ENCODE data around the gene NEU4. TPM values are rescaled to one million over a fixed set of nuclear protein-coding genes. Genes with fewer than 3 reads are reported as not detected.
A peak's percentile ranks its signal among the peaks of the same experiment; 100 is the strongest.
"Not testable (repeated sequence)": the region's sequence is repeated elsewhere in the genome, so short reads cannot be mapped to it uniquely, and the experiment has no call there.

Gene NEU4
- polyA plus RNA-seq, 12 donors: 2.3 to 27.3 (median 4.5) TPM; not detected in 1

DNA sequence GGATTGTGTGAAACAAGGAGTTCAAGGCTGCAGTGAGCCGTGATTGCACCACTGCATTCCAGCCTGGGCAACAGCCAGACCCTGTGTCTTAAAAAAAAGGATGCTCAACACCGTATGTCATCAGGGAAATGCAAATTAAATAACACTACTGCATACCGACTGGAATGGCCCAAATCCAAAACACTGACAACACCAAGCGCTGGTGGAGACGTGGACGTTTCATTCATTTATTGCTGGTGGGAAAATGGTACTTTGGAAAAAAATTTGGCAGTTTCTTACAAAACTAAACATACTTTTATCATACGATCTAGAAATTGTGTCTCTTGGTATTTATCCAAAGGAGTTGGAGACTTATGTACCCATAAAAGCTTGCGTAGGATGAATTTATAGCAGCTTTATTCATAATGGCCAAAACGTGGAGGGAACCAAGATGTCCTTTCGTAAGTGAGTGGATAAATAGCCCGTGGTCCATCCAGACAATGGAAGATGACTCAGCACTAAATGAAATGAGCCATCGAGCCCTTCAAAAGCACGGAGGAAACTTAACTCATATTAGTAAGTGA, 24.2 kb downstream of the NEU4 start:
- DNase-seq: no peak

DNA sequence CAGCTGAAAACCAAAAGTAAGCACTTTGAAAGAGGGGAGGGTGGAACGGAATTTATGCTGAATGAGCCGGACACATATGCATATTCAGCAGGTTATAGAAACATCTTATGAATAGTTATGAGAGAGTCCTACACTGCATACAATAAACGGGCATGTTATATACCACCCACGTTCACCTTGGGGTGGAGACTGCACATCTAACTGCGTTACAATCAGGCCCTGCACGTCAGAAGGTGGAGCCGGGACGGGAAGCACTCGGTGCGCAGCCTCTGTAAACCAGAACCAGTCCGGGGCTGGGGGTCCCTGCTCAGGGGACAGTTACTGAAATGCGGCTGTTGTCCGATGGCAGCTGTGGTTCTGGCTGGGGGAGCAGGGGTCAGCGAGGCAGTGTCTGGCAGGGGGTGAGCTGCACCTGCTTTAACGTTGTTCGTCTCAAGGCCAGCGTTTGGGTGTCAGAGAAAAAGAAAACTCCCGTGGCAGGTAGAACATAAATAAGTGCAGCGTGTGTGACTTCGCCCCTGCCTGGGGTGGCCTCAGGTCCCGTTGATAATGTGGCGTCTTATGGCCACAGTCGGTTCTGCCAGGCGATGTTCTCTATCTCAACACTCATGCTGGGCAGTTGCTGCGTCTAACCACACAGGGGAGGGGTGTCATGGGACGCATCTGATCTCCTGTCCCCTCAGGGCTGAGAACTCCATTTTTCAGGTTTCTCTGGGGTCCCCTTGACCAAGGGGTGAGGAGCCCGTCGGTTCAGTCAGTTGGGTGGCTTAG, 24.9 kb downstream of the NEU4 start:
- not testable (repeated sequence) for DNase-seq

DNA sequence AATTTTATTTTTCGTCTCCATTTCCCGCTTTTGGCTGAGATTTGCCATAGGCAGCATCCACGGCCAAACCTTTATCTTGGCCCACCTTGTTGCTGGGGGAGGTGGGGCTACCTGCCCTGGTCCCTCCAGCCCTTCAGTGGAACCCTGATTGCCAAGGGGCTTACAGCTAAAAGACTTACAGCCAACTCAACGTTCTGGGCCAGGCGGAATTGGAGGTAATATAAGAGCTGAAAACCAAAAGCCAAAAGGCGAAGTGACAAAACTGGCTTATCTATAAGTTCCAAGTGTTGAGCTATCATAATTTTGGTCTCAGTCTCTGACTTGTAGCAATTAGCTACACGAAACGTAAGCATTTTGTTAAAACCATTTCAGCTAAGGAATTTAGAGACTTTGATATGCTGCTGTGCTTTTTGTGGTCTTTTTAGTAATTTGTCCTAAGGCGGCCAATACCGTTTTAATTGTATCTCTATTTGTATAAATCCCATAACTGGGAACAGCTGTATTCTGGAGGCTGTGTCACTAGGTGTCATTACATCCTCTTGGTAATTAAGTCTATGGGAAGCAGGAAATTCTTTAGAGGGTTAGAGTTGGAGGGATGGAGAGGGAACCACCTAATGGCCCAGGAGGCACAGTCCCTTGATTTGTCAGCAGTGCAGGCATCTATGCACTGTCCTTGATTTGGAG, 25.7 kb downstream of the NEU4 start:
- DNase-seq: no peak

DNA sequence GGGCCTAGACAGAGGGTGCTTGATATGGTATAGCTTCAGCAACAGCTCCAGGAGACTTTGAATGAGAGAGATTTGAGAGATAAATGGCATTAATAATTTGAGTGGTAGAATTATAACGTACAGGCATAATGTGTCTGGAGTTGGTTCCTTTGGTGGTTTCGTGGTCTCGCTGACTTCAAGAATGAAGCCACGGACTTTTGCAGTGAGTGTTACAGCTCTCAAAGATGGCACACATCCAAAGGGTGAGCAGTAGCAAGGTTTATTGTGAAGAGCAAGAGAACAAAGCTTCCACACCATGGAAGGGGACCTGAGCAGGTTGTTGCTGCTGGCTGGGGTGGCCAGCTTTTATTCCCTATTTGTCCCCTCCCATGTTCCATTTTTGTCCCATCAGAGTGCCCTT, 26.6 kb downstream of the NEU4 start:
- DNase-seq: no peak

DNA sequence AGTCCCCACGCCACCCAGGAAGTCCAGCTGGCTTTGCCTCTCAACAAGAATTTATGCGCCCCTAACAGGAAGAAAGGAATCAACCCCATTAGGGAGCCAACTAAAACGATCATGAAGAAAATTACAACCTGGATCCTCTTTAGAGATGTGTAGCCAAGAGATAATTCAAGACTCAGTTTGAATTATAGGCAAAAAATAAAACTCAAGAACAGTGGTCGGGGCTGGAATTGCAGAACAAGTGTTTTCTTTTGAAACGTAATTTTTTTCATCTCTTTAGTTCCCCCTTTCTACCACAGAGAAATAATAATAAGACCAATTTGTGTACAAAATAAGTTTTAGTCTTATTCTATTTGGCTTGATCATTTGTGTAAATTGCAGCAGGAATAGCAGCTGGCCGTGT, 27.3 kb downstream of the NEU4 start:
- no peak for DNase-seq

DNA sequence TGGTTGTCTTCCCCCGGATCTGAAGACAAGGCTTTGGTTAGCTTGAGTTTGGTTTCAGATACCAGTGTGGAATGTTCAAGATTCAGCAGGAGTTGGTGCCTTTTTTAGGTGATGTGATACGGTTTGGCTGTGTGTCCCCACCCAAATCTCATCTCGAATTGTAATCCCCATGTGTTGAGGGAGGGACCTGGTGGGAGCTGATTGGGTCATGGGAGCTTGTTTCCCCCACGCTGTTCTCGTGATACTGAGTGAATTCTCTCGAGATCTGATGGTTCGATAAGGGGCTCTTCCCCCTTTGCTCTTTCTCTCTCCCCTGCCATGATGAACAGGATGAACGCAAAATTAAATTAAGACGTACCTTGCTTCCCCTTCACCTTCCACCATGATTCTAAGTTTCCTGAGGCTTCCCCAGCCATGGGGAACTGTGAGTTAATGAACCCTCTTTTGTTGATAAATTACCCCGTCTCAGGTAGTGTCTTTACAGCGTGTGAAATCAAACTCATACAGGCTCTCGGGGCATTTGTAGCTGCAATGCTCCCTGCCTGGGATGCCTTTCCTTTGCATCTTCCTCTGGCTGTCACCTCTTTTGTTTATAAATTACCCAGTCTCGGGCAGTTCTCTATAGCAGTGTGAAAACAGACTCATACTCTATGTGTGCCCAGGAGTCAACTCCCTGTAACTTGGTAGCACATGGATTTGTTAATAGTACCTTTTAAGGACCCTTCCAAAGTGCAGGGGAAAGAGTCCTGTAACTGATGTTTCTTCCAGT, 28.4 kb downstream of the NEU4 start:
- DNase-seq: no peak

DNA sequence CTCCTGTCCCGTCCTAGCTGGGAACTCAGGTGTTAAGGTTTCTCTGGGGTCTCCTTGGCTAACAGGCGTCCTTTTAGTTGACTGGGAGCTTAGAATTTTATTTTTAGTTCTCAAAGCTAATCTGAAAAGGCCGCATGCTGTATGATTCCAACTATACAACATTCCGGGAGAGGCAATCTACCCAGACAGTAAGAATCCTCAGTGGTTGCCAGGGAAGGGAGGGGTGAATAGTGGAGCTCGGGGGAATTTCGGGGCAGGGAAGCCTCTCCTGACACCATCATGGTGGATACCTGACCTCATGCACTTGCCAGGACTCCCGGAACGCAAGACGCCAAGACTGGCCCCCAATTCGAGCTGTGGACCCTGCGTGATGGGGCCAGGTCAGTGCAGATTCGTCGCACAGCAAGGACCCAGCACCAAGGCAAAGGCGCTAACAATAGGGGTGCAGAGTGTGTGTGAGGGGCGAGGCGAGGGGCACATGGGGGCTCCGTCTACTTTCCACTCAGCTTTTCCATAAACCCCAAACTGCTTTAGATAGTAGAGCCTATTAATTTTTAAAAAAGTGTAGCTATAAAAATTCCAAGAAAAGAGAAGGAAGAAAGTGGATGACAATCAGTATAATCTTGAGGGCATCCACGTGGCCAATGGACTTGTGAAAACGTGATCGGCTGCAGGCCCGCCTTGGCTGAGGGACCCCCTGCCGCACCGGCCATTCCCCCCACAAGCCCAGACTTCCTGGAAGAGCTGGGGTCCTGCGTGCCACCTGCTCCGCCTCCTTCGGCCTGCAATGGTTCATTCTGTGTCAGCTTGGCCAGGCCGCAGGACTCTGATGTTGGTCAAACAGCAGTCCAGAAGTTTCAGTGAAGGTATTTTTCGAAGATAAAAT, 32.4 kb downstream of the NEU4 start:
- DNase-seq: no peak

DNA sequence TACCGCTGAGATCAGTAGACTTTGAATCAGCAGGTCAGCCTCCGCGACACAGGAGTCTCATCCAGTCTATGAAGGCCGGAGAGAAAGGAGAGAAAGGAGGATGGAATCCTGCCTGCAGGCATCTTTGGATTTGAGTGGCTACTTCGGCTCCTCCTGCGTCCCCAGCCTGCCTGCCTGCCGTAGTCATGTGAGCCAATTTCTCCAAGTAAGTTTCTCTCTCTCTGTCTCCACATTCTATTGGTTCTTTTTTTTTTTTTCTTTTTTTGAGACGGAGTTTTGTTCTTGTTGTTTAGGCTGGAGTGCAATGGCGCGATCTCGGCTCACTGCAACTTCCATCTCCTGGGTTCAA, 33.0 kb downstream of the NEU4 start:
- no peak for DNase-seq

DNA sequence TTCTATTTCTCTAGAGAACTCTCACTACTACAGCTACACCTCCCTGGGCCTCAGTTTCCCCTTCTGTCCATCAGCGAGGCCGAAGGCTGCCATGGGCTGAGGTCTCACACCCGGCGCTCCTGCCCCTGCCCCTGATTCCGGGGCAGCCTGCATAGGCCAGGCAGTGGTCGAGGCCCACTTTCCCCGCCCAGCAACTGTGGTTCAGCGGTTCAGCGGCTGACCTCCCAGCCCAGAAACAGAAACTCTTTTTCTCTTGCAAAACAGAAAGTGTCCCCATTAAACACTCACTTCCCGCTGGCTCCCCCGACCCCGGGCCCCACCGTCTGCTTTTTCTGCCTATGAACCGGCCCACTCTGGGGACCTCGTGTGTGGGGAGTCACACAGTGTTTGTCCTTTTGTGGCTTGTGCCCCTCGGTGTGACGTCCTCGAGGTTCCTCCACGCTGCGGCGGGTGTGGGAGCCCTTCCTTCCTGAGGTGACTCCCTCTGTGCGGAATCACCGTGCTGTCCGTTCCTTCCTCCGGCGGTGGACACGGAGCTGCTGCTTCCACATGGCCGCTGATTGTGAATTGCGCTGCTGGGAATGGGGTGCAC, 33.7 kb downstream of the NEU4 start:
- no peak for DNase-seq

DNA sequence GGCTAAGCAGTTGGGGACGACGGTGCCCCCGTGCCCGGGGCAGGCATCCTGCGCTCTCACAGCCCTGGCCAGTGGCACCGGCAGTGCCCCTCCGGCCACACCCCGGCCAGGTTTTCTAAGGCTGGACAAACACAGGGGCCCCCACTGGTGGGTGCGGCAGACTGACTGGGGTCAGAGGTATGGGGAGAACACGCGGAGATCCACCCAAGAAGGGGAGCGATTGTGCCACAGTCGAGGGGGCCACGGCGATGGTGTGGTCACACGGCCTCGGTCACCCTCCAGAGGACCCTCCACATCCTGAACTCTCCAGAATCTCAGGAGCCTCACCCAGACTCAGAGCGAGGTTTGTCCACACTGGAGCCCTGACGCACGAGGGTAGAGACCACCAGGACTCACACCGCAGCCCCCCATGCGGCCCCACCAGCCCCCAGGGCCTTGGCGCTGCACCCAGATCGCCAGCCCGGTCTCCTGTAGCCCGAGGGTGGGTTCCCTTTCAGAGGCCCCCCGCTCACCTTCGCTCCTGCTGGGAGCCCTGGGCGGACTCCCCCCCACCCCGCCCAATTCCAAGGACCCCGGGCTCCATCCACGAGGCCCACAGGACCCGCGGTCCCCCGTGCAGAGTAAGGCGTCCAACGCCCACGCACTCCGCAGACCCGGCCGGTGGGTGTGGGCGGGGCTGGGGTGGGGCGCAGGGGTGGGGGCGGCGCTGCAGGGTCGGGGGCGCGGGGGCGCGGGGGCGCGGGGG, 34.5 kb downstream of the NEU4 start:
- no peak for DNase-seq

DNA sequence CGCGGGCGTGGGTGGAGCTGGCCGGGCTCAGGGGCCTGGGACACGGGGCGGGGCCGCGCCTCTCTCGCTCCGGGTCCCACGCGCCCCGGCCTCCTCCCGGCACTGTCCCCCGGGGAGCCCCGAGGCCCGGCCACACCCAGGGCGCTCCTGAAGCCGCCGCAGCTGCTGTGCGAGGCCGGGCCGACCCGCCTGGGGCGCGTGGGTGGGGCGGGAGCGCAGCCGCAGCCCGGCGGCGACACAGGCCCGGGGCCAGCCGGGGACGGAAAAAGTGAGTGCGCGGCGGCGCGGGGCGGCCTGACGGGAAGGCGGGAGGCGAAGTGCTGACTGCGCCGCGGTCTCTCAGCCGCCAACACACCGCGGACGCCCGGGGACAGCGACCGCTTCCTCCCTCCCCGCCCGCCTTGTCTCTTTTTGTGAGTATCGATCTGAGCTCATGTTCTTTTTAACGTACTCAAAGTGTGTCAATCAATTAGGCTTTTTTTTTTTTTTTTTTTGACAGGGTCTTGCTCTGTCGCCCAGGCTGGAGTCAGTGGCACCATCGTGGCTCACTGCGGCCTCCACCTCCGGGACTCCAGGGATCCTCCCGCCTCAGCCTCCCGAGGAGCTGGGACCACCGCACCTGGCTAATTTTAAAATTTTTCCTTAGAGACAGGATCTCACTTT, 35.2 kb downstream of the NEU4 start:
- peak; percentile 86 for DNase-seq

DNA sequence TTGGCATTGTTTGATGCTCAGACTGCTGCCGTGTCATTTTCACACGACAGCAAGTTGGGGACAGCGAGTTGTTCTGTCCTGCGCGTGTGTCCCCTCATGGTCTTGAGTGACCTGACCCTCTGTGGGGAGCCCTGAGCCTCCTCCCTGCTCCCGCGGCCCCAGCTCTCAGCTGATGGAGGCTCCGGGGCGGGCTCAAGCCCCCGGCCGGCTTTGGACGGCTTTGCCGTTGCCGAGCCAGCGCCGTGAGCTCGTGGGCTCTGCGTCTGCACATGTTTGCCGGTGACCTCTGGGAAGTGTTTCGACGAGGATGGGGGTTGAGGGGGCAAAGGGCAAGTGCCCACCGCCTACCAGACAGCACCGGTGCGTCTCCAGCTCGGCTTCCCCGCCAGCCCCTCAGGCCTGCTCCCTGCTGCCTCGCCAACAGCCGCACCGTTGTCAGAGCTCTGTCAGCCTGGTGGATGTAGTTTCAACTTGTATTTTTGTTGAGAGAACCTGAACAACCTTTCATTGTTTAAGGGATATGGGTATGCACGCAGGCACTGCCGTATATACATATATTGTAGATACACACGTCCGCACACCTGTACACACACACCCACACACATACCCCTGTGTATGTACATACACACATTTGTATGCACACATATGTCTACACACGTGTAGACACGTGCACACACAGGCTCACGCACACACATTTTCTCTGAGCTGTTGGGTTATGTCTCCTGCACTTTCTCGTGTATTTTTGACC, 36.0 kb downstream of the NEU4 start:
- no peak for DNase-seq

DNA sequence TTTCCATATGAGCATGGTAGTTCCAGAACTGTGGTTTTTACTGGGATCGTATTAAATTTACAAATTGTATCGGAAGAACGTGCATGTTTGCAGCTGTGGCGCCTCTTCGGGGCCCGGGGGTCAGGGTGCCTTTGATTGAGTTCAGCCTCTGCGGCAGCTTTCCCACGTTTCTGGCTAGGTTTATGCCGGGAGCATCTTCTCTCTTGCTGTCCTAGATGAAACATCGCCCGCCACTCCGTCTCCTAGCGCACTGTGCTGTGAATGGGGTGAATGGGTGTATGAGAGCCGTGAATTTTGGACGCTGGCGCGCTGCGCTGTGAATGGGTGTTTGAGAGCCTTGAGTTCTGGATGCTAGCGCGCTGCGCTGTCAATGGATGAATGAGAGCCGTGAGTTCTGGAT, 37.4 kb downstream of the NEU4 start:
- DNase-seq: no peak

DNA sequence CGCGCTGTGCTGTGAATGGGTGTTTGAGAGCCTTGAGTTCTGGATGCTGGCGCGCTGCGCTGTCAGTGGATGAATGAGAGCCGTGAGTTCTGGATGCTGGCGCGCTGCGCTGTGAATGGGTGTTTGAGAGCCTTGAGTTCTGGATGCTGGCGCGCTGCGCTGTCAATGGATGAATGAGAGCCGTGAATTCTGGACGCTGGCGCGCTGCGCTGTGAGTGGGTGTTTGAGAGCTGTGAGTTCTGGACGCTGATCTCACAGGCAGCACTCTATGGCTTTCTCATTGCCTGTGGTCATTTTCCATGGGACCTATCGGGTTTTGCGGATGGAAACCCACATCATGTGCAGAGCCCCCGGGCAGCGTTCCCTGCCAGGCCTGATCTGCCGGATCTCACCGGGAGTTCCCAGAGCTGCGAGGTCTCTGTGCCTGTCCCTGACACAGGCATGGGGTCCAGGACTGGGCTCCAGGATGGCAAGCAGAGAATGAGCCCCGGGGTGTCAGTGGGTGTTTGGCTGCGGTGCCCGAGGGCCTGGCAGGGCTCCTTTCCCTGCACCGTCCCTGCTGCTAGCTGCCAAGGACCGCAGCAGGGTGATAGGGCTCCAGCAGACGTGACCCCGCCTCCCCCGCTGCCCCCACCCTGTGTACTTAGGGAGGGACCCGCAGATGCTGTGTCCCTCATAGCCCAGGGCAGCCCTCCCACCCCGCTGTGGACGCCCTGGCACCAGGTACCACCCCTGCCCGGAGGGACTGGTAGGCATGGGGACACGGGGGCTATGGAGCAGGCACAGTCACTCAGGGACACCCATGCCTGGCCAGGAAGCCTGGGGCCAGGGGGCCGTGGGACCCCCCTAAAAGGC, 40.0 kb downstream of the NEU4 start:
- no peak for DNase-seq

DNA sequence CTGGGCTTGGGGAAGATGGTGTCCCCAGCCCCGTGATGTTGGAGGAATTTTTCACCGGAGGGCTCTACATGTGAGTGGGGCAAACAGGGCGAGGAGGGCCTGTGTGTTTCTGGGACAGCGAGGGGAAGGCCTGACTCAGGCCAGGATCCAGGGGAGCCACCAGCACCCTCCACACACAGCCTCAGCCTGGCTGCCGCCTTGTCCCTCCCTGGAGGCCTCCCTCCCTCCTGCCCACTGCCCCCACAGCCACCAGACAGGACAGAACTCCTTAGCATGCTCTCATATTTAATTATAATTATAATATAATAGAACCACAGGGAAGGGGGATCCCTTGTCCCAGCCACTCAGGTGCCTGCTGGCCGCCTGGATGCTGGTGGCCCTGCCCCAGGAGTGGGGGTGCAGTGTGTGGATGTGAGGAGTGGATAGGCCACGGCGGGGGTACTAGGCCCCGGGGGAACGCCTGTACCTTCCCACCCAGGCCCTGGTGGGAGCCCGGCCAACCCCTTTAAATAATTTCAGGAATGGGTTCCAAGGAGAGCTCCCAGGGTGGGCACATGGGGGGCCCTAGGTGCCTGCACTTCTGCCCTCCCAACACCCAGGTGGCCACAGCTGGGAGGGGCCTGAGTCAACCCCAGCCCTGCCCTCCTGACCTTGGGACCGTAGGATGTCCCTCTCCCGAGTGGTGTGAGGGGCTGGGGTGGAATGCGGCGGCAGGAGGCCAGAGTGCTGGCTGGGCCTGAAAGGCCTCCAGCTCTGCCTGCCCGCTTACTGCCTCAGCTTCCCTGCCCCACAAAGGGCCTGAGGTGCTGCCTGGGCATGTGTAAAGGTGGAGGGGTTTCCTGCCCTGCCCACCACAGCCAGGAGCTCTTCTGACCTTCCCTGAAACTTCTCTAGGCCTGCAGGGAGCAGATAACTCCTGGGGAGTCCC, 40.9 kb downstream of the NEU4 start:
- DNase-seq: no peak

DNA sequence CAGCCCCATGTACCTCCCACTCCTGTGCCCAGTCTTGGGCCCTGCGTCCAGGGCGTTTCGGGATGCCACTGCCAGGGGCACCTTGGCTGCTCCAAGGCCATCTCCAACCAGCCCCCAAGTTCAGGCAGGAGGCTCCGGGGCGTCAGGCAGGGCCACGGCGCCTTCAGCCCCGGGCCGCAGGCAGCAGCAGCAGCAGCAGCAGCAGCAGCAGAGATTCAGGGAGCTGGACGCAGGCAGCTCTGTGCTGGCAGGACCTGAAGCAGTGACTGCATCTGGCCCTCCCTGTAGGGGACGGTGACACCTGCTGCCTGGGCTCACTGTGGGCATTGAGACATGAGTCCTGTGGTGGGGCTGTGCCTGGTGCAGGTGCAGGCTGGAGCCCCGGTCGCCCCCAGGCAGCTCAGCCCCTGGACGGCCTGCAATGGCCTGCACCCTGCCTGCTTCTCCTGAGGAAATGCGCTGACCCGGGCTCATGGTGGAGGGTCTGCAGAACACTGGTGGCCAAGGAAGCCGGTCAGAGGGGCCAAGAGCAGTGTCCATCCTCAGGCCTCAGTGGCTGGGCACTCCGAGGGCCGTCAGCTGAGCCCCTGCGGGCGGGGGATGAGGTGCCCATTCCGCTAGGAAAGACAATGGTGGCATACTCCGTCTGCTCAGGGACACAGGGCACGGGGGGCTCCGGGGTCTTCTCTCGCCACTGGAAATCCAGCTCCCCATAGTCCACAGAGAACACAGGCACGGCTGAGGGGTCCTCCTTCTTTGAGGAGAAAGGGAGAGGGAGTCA, 41.7 kb downstream of the NEU4 start:
- DNase-seq: no peak

Data from muscle of arm (tissue), 12 donors.